Mammary epithelial cell (primary cell): ENCODE data around the gene PHLDB1.

Experiments
- EZH2 ChIP-seq: IDR thresholded peaks from 2 replicates; pipeline ENCODE4 v1.6.1; 2012; ENCODE audit warnings: low read length, inconsistent platforms, borderline replicate concordance
- TF ChIP-seq, protein P1 (sequence below), 2 donors: IDR thresholded peaks in 1 of 2; conservative IDR thresholded peaks in 1 of 2; 2 replicates each; pipeline ENCODE4 v1.5.1; 2011 to 2012; ENCODE audit warnings: inconsistent platforms in 2 of 2, low read length in 2 of 2, mild to moderate bottlenecking in 2 of 2, control low read depth in 1 of 2, low read depth in 1 of 2; ENCODE audit not compliant: insufficient read depth in 1 of 2; ENCODE audit errors: extremely low read depth in 1 of 2

DNA sequence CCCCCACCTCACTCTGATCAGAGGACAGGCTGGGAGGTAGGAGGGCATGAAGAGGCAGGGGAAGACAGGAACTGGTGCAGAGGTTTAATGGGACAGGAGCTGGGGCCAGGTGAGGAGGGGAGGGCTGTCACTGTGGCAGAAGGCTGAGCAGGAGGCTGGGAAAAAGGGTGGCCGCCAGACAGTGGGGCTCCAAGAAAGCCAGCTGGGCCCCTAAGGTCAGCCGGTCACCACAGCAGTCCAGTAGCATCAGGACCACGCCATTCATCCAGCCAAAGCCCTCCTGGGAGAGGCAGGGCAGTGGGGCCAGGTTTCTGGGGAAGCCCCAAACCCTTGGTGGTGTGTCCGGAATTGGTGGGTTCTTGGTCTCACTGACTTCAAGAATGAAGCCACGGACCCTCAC, 80.5 kb downstream of the PHLDB1 start:
- TF ChIP-seq, protein P1, sequence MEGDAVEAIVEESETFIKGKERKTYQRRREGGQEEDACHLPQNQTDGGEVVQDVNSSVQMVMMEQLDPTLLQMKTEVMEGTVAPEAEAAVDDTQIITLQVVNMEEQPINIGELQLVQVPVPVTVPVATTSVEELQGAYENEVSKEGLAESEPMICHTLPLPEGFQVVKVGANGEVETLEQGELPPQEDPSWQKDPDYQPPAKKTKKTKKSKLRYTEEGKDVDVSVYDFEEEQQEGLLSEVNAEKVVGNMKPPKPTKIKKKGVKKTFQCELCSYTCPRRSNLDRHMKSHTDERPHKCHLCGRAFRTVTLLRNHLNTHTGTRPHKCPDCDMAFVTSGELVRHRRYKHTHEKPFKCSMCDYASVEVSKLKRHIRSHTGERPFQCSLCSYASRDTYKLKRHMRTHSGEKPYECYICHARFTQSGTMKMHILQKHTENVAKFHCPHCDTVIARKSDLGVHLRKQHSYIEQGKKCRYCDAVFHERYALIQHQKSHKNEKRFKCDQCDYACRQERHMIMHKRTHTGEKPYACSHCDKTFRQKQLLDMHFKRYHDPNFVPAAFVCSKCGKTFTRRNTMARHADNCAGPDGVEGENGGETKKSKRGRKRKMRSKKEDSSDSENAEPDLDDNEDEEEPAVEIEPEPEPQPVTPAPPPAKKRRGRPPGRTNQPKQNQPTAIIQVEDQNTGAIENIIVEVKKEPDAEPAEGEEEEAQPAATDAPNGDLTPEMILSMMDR (conservative IDR thresholded peaks at IDR 0.05 in 1 of 2, IDR thresholded peaks at IDR 0.05 in 1 of 2; ENCODE audit: extremely low read depth in 1 of 2, insufficient read depth in 1 of 2, low read depth in 1 of 2, low read length in 2 of 2): no peak
- TF ChIP-seq EZH2: no peak
